ENCODE measurements around the gene FOXN4. TPM values are rescaled to one million over a fixed set of nuclear protein-coding genes. Genes with fewer than 3 reads are reported as not detected.

FOXN4 gene
- total and polyA plus RNA-seq, 12 donors, result 0.22 to 0.24 TPM; not detected in 10

- WGBS, 4 donors, result 82 to 92% (median 90%) methylated on average over 10 to 20 of the region's 20 CpGs
These were observed 24.7 kb downstream of the FOXN4 start for GRCh38 chr12:109284392-109284791.

GRCh38 chr12:109281452-109281851 lies 27.6 kb downstream of the FOXN4 start:
- no peak overlapping the region for H3K27ac ChIP-seq
- no peak for DNase-seq
- 88 to 97% (median 90%) methylated on average over 6 to 17 of the region's 17 CpGs for WGBS, 4 donors
- no peaks in the 10 kb centered on the region for H3K27me3 ChIP-seq
- intact Hi-C loops (cut with DNase I), result no loop called here
- no peaks in the 10 kb centered on the region for H3K4me1 ChIP-seq (replicated peaks in 1 of 2)
- no peaks in the 10 kb centered on the region for H3K36me3 ChIP-seq (replicated peaks in 1 of 2)
- no peaks in the 10 kb centered on the region for H3K9me3 ChIP-seq (replicated peaks in 1 of 3)
- no peak overlapping the region for H3K4me3 ChIP-seq
- TF ChIP-seq CTCF (IDR thresholded peaks at IDR 0.05), result no peak
- TF ChIP-seq POLR2A (IDR thresholded peaks at IDR 0.05), result no peak

More at GRCh38 chr12:109284392-109284791, 24.7 kb downstream of the FOXN4 start:
- intact Hi-C loops (cut with DNase I), result no loop called here
- DNase-seq, result no peak
- TF ChIP-seq POLR2A (IDR thresholded peaks at IDR 0.05), result no peak
- no peak for TF ChIP-seq CTCF (IDR thresholded peaks at IDR 0.05)
- no peak overlapping the region for H3K27ac ChIP-seq
- no peaks in the 10 kb centered on the region for H3K9me3 ChIP-seq (replicated peaks in 1 of 3)
- H3K27me3 ChIP-seq, result no peaks in the 10 kb centered on the region
- H3K4me1 ChIP-seq (replicated peaks in 1 of 2), result no peaks in the 10 kb centered on the region
- no peak overlapping the region for H3K4me3 ChIP-seq
- H3K36me3 ChIP-seq (replicated peaks in 1 of 2), result no peaks in the 10 kb centered on the region

GRCh38 chr12:109279525-109279924 lies 29.6 kb downstream of the FOXN4 start:
- H3K27me3 ChIP-seq, result no peaks in the 10 kb centered on the region
- WGBS, 4 donors, result 87 to 95% (median 92%) methylated on average over 4 to 13 of the region's 13 CpGs
- no peak overlapping the region for H3K27ac ChIP-seq
- H3K36me3 ChIP-seq (replicated peaks in 1 of 2), result no peaks in the 10 kb centered on the region
- H3K4me3 ChIP-seq, result no peak overlapping the region
- H3K4me1 ChIP-seq (replicated peaks in 1 of 2), result no peaks in the 10 kb centered on the region
- no peak for DNase-seq
- no peak for TF ChIP-seq CTCF (IDR thresholded peaks at IDR 0.05)
- no peak for TF ChIP-seq POLR2A (IDR thresholded peaks at IDR 0.05)
- no peaks in the 10 kb centered on the region for H3K9me3 ChIP-seq (replicated peaks in 1 of 3)
- intact Hi-C loops (cut with DNase I), result no loop called here

- H3K9me3 ChIP-seq (replicated peaks in 1 of 3), result no peaks in the 10 kb centered on the region
- no peak for TF ChIP-seq CTCF (IDR thresholded peaks at IDR 0.05)
- TF ChIP-seq POLR2A (IDR thresholded peaks at IDR 0.05), result no peak
- H3K4me1 ChIP-seq (replicated peaks in 1 of 2), result no peaks in the 10 kb centered on the region
- H3K4me3 ChIP-seq, result no peak overlapping the region
- intact Hi-C loops (cut with DNase I), result no loop called here
- H3K36me3 ChIP-seq (replicated peaks in 1 of 2), result no peaks in the 10 kb centered on the region
- H3K27me3 ChIP-seq, result no peaks in the 10 kb centered on the region
- H3K27ac ChIP-seq, result no peak overlapping the region
- DNase-seq, result no peak
- WGBS, 4 donors, result 69 to 78% (median 72%) methylated on average over 10 of the region's 10 CpGs
These were observed 30.2 kb downstream of the FOXN4 start for GRCh38 chr12:109278912-109279311.
